Stimulated activated CD8-positive, alpha-beta memory T cell treated with anti-CD3 and anti-CD28 coated beads, Interleukin-4, amount 100 ng/mL, for 48 hours (primary cell): ENCODE data around the gene BCL11B.
"Not testable (repeated sequence)": the region's sequence is repeated elsewhere in the genome, so short reads cannot be mapped to it uniquely, and the experiment has no call there.

ENCODE experiments used
- DNase-seq: peaks from one replicate; pipeline ENCODE4 v3.0.0-alpha.2; 2020

BCL11B gene

DNA sequence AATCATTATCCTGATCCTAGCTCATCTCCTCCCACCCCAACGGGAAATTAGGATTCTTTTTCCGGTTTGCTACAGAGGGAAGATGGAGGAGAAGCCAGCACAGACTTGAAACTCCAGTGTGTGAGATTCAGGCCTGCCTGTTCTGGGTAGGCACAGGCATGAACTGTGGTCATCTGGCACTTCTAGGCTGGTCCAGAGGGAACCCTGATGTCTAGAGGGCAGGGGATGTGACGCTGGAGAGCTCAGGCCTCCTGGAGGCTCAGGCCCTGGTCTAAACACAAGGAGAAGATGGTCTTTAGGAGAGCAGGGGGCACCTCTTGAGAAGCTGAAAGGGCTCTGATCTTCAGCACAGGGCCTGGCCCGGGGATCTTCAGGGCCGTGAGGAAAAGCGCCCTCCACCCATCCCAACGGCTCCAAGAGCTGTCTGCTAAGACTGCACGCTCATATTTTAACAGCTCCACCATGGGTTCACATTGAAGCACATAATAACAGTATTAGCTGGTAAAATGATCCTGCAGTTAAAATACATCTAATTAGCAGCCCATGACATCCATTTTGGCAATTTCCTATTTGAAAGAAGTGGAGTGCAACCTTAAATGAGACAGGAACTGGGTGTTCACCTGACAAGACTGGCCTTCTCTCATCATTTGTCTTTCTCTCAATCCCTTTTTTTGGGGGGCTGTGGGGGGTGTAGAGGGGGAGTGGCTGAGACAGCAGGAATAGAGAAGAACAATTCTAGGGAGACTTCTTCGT is 35.4 kb downstream of the BCL11B start:
- no peak for DNase-seq

DNA sequence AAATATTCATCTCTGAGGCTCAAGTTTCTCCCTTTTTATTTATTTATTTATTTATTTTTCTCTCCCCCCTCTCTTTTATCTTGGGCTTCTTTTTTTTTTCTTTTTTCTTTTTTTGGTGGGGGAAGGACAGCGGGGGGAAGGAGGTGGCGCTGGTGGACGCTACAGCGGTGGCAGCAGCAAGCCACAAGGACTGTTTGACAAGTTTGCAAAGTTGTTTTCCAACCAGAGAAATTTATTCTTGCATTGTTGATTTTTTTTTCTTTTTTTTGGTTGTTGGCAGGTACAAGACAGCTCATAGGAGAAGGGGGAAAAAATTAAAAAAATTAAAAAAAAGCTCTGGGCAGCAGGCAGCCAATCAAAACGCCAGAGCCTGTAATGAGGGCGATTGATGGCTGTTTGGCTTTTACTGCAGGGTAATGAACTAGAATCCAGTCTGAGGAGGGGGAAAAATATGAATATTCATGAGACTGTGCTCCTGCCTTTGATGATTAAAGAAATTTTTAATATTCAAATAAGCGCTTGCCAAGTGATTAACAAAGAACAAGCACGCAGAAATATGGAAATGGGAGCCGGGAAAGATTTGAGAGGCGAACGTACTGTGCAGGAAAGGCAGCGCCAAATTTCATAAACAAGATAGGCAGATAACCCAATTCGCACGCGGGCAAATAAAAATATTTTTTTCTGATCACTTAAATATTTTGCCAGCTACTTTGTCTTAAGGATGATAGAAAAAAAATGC is 36.2 kb downstream of the BCL11B start:
- DNase-seq, result no peak

GRCh38 chr14:99234961-99235571 is 36.9 kb downstream of the BCL11B start:
- peak; percentile 77 for DNase-seq

DNA sequence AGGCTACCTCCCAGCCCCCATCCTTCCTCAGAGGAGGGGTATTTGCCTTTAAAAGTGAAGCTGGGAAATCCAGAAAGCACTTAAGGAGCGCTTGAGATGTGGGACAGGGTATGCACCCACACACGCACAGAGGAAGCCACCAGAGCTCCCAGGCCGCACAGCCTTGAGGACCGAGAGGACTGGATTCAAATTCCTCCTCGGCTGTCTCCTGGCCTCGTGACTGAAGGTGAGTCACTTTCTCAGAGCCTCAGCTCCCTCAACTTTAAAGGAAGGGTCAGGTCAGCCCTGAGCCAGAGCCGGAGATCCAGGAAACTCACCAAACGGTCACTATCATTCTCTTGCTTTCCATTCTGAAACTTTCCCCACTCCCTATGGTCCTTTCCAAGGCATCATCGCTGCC is 37.6 kb downstream of the BCL11B start:
- no peak for DNase-seq

- no peak for DNase-seq
These were observed 38.6 kb downstream of the BCL11B start for GRCh38 chr14:99233222-99234035.

DNA sequence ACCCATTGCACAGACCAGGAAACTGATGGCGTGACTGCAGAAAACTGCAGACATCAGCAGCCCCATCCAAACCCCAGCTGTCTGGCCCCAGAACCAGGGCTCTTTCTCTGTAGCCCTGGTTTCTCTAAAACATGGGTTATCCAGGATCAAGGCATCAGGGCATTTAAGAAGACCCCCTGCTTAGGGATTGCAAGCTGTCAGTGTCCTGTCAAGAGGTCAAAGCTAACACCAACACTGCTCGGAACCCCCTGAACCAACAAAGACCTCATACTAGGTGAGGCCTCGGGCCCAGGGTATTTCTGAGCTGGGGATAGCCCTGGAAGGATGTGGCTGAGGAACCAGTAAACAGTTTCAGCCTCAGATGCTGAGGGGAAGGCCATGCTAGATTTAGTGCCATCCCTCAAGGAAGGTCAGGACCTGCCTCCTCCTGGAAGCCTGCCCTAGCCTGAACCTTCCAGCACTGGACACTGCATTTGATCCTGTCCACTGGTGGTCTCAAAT is 39.2 kb downstream of the BCL11B start:
- no peak for DNase-seq

DNA sequence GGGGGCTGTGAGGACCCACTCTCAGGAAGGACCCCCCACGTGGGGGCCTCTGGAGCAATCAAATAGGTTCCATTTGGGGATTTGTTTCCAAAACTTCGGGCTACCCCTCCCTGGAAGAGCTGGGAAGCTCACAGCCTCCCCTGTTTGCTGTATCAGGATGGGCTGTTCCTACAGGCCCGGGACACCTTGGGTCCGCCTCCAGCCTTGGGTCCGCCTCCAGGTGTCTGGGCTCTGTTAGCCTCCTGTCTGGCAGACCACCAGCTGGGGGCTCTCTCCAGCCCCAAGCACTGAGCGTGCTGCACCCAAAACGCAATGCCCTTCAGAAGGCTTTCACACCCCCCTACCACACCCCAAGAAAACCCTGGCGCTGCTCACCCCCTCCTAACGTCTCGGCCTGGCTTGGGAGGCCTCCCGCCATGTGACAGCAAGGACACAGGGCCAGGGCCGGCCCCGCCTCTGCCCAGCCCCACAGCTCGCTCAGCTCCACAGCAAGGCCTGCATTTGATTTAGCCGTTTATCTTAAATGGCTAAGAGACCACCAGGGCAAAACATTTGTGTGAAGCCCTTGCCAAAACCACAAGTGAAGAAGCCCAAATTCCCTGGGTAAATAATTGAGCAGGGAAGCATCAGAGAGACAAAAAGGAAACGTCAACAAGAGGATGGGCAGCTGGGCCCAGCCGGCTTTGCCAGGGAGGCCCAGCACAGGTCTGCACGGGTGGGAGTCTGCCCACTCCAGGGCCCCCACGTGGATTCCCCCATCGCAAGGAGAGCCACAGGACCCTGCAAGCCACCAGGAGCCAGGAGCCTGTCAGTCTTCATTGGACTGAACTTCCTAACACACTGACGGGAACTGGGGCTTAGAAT is 39.9 kb downstream of the BCL11B start:
- peak; percentile 64 for DNase-seq

DNA sequence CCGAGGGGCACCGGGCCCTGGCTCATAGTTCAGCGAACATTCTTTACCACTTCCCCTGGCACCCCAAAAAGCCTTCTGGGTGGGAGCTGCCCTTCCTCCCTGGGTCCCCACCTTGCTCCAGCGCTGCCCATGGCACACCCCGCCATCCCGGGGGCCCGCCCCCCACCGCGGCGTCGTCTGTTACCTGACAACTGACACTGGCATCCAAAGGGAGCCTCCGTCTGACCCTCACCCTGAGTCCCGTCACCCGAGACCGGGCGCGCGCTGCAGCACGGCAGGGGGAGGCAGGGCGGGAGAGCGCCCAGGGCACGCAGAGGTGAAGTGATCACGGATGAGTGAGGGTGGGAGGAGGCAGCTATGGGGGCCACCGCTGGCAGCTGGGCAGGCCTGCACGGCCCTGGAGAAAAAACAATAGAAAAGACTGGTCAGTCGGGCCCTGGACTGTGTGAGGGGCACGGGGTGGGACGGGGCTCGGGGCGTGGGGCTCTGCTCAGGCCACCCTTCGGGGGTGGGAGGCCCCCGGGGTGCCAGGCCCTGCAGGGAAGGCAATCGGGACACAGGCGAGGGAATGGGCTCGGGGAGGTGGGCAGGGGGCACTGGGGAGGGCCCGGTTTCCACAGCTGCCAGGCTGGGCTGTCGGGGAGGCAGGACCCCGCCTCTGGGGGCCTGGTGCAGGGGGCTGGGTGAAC is 40.7 kb downstream of the BCL11B start:
- DNase-seq, result no peak

DNA sequence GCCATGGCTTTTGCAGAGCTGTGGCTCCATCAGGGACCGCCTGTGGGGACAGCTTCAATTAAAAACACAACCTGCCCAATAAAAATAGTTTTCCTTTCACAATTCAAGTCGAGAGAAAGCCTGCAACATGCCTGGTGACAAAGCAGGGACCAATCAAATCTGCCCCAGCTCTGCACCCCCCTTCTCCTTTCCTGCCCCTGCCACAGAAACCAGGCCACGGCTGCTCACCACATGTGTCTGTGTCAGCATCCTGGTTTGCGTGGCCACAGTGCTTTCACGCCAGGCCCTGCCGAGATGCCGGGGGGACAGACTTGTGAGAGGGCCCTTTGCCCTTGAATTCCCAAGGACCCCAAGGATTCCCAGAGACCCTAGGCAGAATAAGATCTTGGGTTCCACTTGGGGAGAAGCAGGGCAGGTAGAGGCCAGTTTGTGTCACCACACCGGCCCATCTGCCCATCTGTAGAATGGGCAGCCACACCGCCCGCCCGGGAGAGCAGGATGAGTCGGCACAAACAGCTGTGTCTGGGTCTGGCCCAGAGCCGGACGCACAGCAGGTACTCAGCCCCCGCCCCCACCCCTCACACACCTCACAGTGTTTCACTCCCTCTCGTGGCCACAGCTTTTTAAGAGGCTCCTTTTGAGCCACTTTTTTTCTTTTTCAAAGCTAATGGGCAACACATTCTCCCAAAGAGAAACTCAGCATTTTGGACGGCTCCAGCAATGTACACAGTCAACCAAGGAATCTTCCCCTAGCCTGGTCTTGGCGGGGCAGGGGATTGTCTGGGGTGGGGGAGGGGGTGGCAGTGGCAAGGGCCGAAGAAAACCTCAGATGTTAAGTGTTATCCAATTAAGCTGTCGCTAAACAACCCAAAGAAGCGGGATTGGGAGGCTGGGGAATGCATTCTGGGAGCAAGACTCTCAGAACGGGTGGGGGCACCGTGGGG is 41.5 kb downstream of the BCL11B start:
- peak; percentile 86 for DNase-seq

GRCh38 chr14:99229654-99230207 is 42.3 kb downstream of the BCL11B start:
- DNase-seq, result no peak

GRCh38 chr14:99228760-99229159 is 43.2 kb downstream of the BCL11B start:
- DNase-seq, result not testable (repeated sequence)

- no peak for DNase-seq
These were observed 45.3 kb downstream of the BCL11B start for GRCh38 chr14:99226687-99227086.

DNA sequence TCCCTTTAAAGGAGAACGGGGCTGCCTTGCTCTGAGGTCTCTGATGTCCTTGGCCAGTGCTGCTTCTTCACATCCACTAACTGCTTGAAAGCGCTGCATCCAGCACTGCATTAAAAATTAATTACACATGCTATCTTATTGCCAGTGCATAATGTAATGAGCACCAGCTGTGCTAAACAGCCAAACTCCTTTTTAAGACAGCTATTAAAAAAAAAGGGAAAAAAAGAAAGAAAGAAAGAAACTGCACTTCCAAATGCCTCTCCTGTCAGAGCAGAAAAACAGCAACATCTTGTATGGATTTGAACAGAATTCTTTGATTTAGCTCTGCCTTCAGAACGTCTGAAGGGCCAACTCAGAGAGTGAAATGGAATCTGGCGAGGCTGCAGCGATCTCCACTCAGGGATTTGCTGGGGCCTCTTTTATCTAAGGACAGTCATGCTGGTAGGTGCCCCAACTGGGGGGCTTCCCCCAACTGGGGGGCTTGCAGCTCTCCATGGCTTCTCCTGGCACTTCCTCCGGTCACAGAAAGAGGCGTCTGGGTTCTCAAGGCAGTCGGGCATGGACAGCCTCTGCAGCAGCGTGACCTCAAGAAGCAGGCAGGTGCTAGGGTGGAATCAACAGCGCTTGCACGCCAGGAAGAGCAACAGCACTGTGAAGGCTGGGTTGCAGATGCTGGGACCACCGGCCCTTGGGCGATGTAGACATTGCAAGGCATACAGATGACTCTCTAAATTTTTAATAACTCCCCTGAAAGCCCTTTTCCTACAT is 46.4 kb downstream of the BCL11B start:
- no peak for DNase-seq

GRCh38 chr14:99224948-99225347 is 47.0 kb downstream of the BCL11B start:
- DNase-seq, result no peak

DNA sequence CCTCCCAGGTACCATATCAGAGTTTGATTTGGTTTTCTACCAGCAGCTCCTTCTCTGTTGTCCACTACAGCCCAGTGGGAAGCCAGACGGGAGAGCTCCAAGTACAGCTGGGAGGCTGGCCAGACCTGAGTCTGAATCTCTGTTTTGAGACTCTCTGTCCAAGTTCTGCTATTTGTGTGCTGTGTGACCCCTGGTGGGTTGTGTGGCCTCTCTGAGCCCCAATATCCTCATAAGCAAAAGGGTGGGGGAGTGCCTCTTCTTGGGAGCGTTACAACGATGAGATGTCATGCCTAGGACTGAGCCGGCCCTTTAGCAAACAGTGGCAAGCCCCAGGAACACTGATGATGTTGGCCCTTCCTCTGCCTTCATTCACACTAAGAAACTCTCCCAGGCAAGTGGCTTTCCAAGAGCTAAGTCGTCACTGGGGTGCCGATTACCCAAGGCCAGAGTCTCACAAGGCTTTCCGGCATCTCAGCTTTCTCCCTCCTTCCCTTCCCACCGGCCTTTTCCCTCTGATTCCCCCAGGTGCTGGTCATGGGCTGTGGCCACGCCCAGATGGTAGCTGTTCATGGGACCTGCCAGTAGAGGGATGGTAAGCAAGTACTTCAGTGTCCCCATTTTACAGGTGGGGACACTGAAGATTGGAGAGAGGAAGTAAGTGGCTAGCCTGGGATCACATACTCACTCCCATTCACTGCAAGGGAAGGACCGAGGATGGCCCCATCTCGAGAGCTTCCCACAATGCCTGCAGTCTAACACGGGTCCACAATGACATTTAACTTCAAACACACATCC is 47.7 kb downstream of the BCL11B start:
- no peak for DNase-seq

DNA sequence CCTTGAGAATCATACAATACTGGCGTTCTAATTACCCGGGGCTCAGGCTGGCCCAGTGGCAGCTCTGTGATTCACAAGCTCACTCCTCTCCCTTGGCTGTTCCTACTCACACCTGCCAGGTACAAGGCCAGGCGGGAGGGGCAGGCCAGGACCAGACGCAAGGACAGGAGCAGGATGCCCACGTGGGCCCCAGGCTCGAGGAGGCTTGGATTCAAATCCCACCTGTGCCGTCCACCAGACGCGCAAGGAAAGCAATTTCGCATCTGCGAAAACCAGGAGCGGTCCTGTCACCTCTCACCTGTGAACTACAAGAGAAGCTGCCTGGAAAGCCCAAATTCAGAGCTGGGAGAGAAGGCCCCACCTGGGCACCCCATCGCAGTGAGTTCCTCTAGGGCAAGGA is 50.6 kb downstream of the BCL11B start:
- DNase-seq, result no peak

DNA sequence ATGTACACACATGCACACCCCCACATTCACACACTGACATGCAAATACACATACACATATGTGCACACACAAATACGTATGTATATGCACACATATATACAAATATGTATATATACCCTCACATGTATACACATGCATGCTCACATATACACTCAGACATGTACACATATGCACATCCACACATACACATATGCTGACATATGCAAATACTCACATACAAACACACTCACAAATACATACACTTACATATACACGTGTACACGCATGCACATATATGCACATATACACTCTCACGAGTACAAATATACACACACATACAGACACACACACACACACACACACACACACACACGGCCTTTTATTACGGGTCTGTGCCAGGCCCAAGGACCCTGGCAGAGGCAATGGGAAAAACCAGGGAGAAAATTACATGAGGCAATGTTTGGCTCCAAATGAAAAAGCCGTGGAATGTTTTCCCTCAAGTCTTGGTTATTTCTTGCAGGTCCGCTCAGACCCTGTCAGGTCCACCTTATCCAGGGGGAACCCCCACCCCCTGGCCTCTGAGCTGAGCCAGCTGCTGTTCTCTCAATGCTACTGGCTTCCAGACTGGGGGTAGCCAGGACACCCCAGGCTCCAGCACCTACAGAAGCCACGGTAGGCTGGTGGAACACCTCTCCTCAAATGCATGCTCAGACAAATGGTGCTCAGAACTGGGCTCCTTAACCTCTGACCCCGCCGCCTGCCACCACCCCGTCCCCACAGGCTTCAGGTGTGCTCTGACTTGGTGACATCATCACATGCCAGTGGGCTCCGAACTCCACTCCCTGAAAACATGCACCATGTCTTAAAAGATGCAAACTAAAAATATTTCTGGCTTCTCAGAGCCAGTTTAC is 54.7 kb downstream of the BCL11B start:
- DNase-seq, result no peak
